ENCODE data around the gene TSPAN13. TPM values are rescaled to one million over a fixed set of nuclear protein-coding genes. Genes with fewer than 3 reads are reported as not detected.

The TSPAN13 gene
- total and polyA plus RNA-seq, 2 of the 8 experiments (the other 6 are each of a cell fraction or from before 2014, with no cell fraction given), result 15.3 to 28.1 TPM

DNA sequence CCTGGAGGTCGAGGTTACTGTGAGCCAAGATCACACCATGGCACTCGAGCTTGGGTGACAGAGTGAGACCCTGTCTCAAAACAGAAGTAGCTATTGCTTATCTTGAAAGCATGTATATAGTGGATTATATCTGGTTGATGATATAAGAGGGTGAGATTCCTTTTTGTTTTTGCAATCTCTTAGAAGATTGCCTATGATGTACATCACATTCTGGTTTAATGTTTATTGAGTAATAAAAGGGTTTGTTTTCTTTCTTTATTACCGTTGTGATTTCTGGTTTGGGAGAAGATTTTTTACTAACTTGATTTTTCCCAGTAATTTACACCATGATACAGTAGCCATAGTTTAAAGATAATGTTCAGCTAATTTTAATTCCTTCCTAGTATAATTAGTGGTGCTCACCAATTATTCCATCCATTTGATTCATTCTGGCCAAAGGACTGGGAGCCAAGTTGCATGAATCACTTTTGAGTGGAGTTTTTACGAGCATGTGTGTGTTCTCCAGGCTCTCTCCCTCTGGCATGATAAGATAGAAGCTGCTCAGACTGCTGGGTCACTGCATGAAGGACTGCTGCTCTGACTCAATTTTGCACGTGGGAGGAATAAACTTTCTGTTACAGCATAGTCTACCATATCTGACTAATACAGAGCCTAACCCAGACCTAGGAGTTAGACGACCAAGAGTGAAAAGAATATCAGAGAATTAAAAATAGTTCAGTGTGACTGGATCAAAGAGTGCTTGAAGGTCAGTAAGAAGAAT is 13.5 kb upstream of the TSPAN13 start:
- ChIA-PET CTCF (ENCODE audit: partially characterized antibody) (interaction anchor here (1.9 kb wide), 1 partner anchor 62 kb away, joined by 5 read pairs; no protein-coding TSS in a partner anchor), POLR2A (ENCODE audit: partially characterized antibody) (no interaction called here)
- Histone ChIP-seq H2AFZ (ENCODE audit: low read length) (no peak overlapping the region), H2BK5ac (ENCODE audit: low read depth, low read length) (no peak overlapping the region), H2BK12ac (ENCODE audit: low read depth, low read length) (no peak overlapping the region), H3K23ac (ENCODE audit: insufficient read length) (no peak overlapping the region), H2BK20ac (ENCODE audit: low read length) (no peak overlapping the region), H3K36me3 (ENCODE audit: control insufficient read depth in 2 of 4, insufficient read depth in 4 of 4, low read length in 3 of 4) (no peaks in the 10 kb centered on the region), H3K79me2 (ENCODE audit: control insufficient read depth in 1 of 2, insufficient read depth in 2 of 2, low read length in 2 of 2) (no peaks in the 10 kb centered on the region), H3K23me2 (ENCODE audit: low read depth, low read length) (no peaks in the 10 kb centered on the region), H3K27me3 (replicated peaks in 1 of 4; ENCODE audit: control insufficient read depth in 3 of 4, extremely low read depth in 1 of 4, insufficient read depth in 3 of 4, low read length in 3 of 4) (no peaks in the 10 kb centered on the region), H4K5ac (ENCODE audit: insufficient read length, low read depth, low read length) (no peak overlapping the region), H3K79me1 (ENCODE audit: low read depth, low read length) (no peaks in the 10 kb centered on the region), H3K14ac (ENCODE audit: insufficient read length) (no peak overlapping the region), H2BK120ac (replicated peaks; ENCODE audit: low read depth, low read length) (no peak overlapping the region), H2BK15ac (ENCODE audit: low read length) (no peak overlapping the region), H4K91ac (replicated peaks; ENCODE audit: insufficient read length, low read length) (no peak overlapping the region), H3K18ac (ENCODE audit: extremely low read depth, low read length) (no peak overlapping the region), H3K4me2 (ENCODE audit: insufficient read depth in 1 of 2, low read depth in 2 of 2, low read length in 2 of 2) (no peak overlapping the region), H3K56ac (replicated peaks; ENCODE audit: insufficient read length, low read depth, low read length) (no peak overlapping the region), H3K27ac (ENCODE audit: low read depth, low read length) (no peak overlapping the region), H3K9me3 (ENCODE audit: insufficient read depth in 2 of 2, low read depth in 1 of 2, low read length in 1 of 2) (no peaks in the 10 kb centered on the region), H3K4ac (replicated peaks; ENCODE audit: insufficient read length, low read depth, low read length) (no peak overlapping the region), H4K8ac (ENCODE audit: extremely low read depth, insufficient read depth, low read length) (no peak overlapping the region), H2AK5ac (ENCODE audit: low read depth, low read length) (no peak overlapping the region), H3K9ac (replicated peaks in 1 of 4; ENCODE audit: extremely low read depth in 1 of 4, low read depth in 3 of 4, low read length in 3 of 4) (no peak overlapping the region), H3K4me3 (ENCODE audit: extremely low read depth in 1 of 4, insufficient read depth in 2 of 4, low read depth in 3 of 4, low read length in 4 of 4) (no peak overlapping the region), H4K20me1 (replicated peaks in 1 of 2; ENCODE audit: control insufficient read depth in 1 of 2, insufficient read depth in 2 of 2, low read length in 2 of 2) (peaks cover 0 to 2% of the 10 kb centered on the region in 2 experiments), H3K4me1 (replicated peaks in 1 of 4; ENCODE audit: control insufficient read depth in 3 of 4, insufficient read depth in 4 of 4, low read length in 3 of 4) (peaks cover 0 to 10% (median 5%) of the 10 kb centered on the region in 4 experiments; a peak in 4 of 7 replicates)
- DNase-seq (ENCODE audit: low read depth in 1 of 2, low spot score in 2 of 2) (no peak), FAIRE-seq (no peak)
- 87% methylated on average over 6 of the region's 6 CpGs; no CpG with 5 or more reads in 1 of the 2 experiments for WGBS, 2 experiments (ENCODE audit: extremely low coverage in 1 of 2, insufficient coverage in 1 of 2, insufficient read length in 1 of 2, insufficient replicate concordance in 2 of 2, low coverage in 1 of 2, low lambda C conversion rate in 2 of 2, missing lambda C conversion rate in 1 of 2)
- TF ChIP-seq CHD1 (IDR thresholded peaks at IDR 0.05; ENCODE audit: low read depth, low read length) (no peak), HDAC6 (IDR thresholded peaks at IDR 0.05; ENCODE audit: low read depth, low read length) (no peak), SP2 (IDR thresholded peaks at IDR 0.05; ENCODE audit: low read length) (no peak), POLR2AphosphoS5 (IDR thresholded peaks at IDR 0.05; ENCODE audit: low read depth, low read length) (no peak), TAF1 (IDR thresholded peaks at IDR 0.05; ENCODE audit: low read depth, low read length) (no peak)
